ENCODE results near the gene ARHGEF26.

ARHGEF26 gene

GRCh38 chr3:154193000-154193615, 71.9 kb downstream of the ARHGEF26 start:
- no peaks in the 10 kb centered on the region for H3K4me1 ChIP-seq (ENCODE audit: control insufficient read depth in 1 of 2, insufficient read depth in 2 of 2, low read length in 2 of 2)
- no peaks in the 10 kb centered on the region for H3K9me3 ChIP-seq (ENCODE audit: control insufficient read depth in 1 of 2, low read length in 2 of 2)
- H3K4me3 ChIP-seq (ENCODE audit: low read depth in 1 of 2, low read length in 2 of 2), result no peak overlapping the region
- no peaks in the 10 kb centered on the region for H3K27me3 ChIP-seq (ENCODE audit: control insufficient read depth in 1 of 2, insufficient read depth in 2 of 2, low read length in 2 of 2)
- no peak overlapping the region for H3K27ac ChIP-seq (ENCODE audit: low read depth, low read length)
- peaks cover 15 to 19% of the 10 kb centered on the region in 2 donors for H3K36me3 ChIP-seq (ENCODE audit: control insufficient read depth in 1 of 2, insufficient read depth in 2 of 2, low read length in 2 of 2)
- H3K9ac ChIP-seq (ENCODE audit: low read depth in 1 of 2, low read length in 2 of 2), result no peak overlapping the region

- no peak overlapping the region for H3K9ac ChIP-seq (ENCODE audit: low read depth in 1 of 2, low read length in 2 of 2)
- peaks cover 11 to 15% of the 10 kb centered on the region in 2 donors for H3K36me3 ChIP-seq (ENCODE audit: control insufficient read depth in 1 of 2, insufficient read depth in 2 of 2, low read length in 2 of 2)
- no peak overlapping the region for H3K27ac ChIP-seq (ENCODE audit: low read depth, low read length)
These were observed 73.7 kb downstream of the ARHGEF26 start for GRCh38 chr3:154194877-154195276.

GRCh38 chr3:154195620-154196356, 74.6 kb downstream of the ARHGEF26 start:
- Histone ChIP-seq H3K4me1 (ENCODE audit: control insufficient read depth in 1 of 2, insufficient read depth in 2 of 2, low read length in 2 of 2) (no peaks in the 10 kb centered on the region), H3K9ac (ENCODE audit: low read depth in 1 of 2, low read length in 2 of 2) (no peak overlapping the region), H3K27ac (ENCODE audit: low read depth, low read length) (no peak overlapping the region)

More at GRCh38 chr3:154194877-154195276, 73.7 kb downstream of the ARHGEF26 start:
- no peaks in the 10 kb centered on the region for H3K27me3 ChIP-seq (ENCODE audit: control insufficient read depth in 1 of 2, insufficient read depth in 2 of 2, low read length in 2 of 2)
- no peak overlapping the region for H3K4me3 ChIP-seq (ENCODE audit: low read depth in 1 of 2, low read length in 2 of 2)
- H3K4me1 ChIP-seq (ENCODE audit: control insufficient read depth in 1 of 2, insufficient read depth in 2 of 2, low read length in 2 of 2), result no peaks in the 10 kb centered on the region
- no peaks in the 10 kb centered on the region for H3K9me3 ChIP-seq (ENCODE audit: control insufficient read depth in 1 of 2, low read length in 2 of 2)

DNA sequence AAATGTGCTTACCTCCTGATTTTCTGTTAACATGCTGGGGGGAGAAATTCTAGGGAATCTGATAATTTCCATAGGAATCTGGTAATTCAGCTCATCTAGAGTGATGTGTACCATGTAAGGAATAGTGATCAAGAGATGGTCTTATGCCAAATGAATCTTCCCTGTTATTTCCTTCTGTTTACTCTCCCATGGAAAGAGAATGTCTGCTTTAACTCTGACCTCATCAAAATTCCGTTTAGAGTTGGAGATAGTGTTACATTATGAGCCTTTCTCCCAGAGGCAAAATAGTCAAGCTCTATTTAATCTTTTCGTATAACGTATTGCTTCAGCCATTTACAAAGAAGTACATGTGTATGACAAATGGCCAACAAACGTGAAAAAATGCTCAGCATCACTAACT, 76.6 kb downstream of the ARHGEF26 start:
- H3K27me3 ChIP-seq (ENCODE audit: control insufficient read depth in 1 of 2, insufficient read depth in 2 of 2, low read length in 2 of 2), result no peaks in the 10 kb centered on the region
- H3K9ac ChIP-seq (ENCODE audit: low read depth in 1 of 2, low read length in 2 of 2), result no peak overlapping the region
- H3K4me3 ChIP-seq (ENCODE audit: low read depth in 1 of 2, low read length in 2 of 2), result no peak overlapping the region
- peaks cover 9 to 15% of the 10 kb centered on the region in 2 donors for H3K36me3 ChIP-seq (ENCODE audit: control insufficient read depth in 1 of 2, insufficient read depth in 2 of 2, low read length in 2 of 2)
- H3K27ac ChIP-seq (ENCODE audit: low read depth, low read length), result no peak overlapping the region
- H3K9me3 ChIP-seq (ENCODE audit: control insufficient read depth in 1 of 2, low read length in 2 of 2), result no peaks in the 10 kb centered on the region
- no peaks in the 10 kb centered on the region for H3K4me1 ChIP-seq (ENCODE audit: control insufficient read depth in 1 of 2, insufficient read depth in 2 of 2, low read length in 2 of 2)

More at GRCh38 chr3:154195620-154196356, 74.6 kb downstream of the ARHGEF26 start:
- no peaks in the 10 kb centered on the region for H3K27me3 ChIP-seq (ENCODE audit: control insufficient read depth in 1 of 2, insufficient read depth in 2 of 2, low read length in 2 of 2)
- no peak overlapping the region for H3K4me3 ChIP-seq (ENCODE audit: low read depth in 1 of 2, low read length in 2 of 2)
- H3K36me3 ChIP-seq (ENCODE audit: control insufficient read depth in 1 of 2, insufficient read depth in 2 of 2, low read length in 2 of 2), result peaks cover 11 to 15% of the 10 kb centered on the region in 2 donors
- no peaks in the 10 kb centered on the region for H3K9me3 ChIP-seq (ENCODE audit: control insufficient read depth in 1 of 2, low read length in 2 of 2)

DNA sequence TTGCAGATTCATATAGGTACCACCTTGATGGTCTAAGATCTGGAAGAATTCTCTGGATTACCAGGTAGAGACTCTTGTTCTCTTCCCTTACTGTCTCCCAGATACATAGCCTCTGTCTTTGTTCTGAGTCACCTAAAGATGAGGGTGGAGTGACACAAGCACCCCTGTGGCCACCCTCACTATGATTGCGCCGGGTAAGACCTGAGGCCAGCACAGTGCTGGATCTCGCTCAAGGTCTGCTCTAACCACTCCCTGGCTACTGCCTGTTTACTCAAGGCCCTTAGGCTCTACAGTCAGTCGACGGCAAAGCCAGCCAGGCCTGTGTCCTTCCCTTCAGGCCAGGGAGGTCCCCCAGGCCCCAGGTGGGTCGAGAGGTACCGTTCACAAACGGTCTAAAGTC, 88.3 kb downstream of the ARHGEF26 start:
- Histone ChIP-seq H3K4me3 (ENCODE audit: low read depth in 1 of 2, low read length in 2 of 2) (no peak overlapping the region), H3K27me3 (ENCODE audit: control insufficient read depth in 1 of 2, insufficient read depth in 2 of 2, low read length in 2 of 2) (no peaks in the 10 kb centered on the region), H3K9me3 (ENCODE audit: control insufficient read depth in 1 of 2, low read length in 2 of 2) (no peaks in the 10 kb centered on the region), H3K36me3 (ENCODE audit: control insufficient read depth in 1 of 2, insufficient read depth in 2 of 2, low read length in 2 of 2) (peaks cover 5 to 6% of the 10 kb centered on the region in 2 donors), H3K9ac (ENCODE audit: low read depth in 1 of 2, low read length in 2 of 2) (no peak overlapping the region), H3K27ac (ENCODE audit: low read depth, low read length) (no peak overlapping the region), H3K4me1 (ENCODE audit: control insufficient read depth in 1 of 2, insufficient read depth in 2 of 2, low read length in 2 of 2) (no peaks in the 10 kb centered on the region)

DNA sequence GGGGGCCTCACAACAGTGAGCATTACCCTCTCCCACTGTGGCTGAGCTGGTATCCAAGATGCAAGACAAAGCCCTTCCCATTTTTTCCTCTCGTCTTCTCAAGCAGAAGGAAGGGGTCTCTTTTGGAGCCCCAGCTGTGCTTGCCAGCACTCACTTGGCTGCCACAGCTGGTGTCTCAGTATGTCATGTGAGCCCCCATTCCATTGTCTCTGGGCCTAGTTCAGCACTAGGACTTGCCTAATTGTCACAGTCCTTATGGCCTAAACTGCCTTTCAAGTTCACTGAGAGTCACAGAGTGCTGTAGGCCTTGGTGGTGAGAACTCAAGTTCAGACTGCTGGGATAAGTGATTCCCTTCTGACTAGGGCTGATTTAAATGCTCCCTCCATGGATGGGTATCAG, 89.8 kb downstream of the ARHGEF26 start:
- H3K4me3 ChIP-seq (ENCODE audit: low read depth in 1 of 2, low read length in 2 of 2), result no peak overlapping the region

GRCh38 chr3:154214306-154214705, 93.1 kb downstream of the ARHGEF26 start:
- no peak overlapping the region for H3K4me3 ChIP-seq (ENCODE audit: low read depth in 1 of 2, low read length in 2 of 2)
- H3K9me3 ChIP-seq (ENCODE audit: control insufficient read depth in 1 of 2, low read length in 2 of 2), result no peaks in the 10 kb centered on the region
- H3K27ac ChIP-seq (ENCODE audit: low read depth, low read length), result no peak overlapping the region
- no peak overlapping the region for H3K9ac ChIP-seq (ENCODE audit: low read depth in 1 of 2, low read length in 2 of 2)
- no peaks in the 10 kb centered on the region for H3K27me3 ChIP-seq (ENCODE audit: control insufficient read depth in 1 of 2, insufficient read depth in 2 of 2, low read length in 2 of 2)
- H3K4me1 ChIP-seq (ENCODE audit: control insufficient read depth in 1 of 2, insufficient read depth in 2 of 2, low read length in 2 of 2), result no peaks in the 10 kb centered on the region
- H3K36me3 ChIP-seq (ENCODE audit: control insufficient read depth in 1 of 2, insufficient read depth in 2 of 2, low read length in 2 of 2), result peaks cover 6 to 13% of the 10 kb centered on the region in 2 donors

More for the DNA sequence above, 89.8 kb downstream of the ARHGEF26 start:
- H3K9ac ChIP-seq (ENCODE audit: low read depth in 1 of 2, low read length in 2 of 2), result no peak overlapping the region
- no peaks in the 10 kb centered on the region for H3K9me3 ChIP-seq (ENCODE audit: control insufficient read depth in 1 of 2, low read length in 2 of 2)
- no peaks in the 10 kb centered on the region for H3K27me3 ChIP-seq (ENCODE audit: control insufficient read depth in 1 of 2, insufficient read depth in 2 of 2, low read length in 2 of 2)
- no peak overlapping the region for H3K27ac ChIP-seq (ENCODE audit: low read depth, low read length)
- H3K4me1 ChIP-seq (ENCODE audit: control insufficient read depth in 1 of 2, insufficient read depth in 2 of 2, low read length in 2 of 2), result no peaks in the 10 kb centered on the region
- H3K36me3 ChIP-seq (ENCODE audit: control insufficient read depth in 1 of 2, insufficient read depth in 2 of 2, low read length in 2 of 2), result peaks cover 5 to 6% of the 10 kb centered on the region in 2 donors

- H3K4me3 ChIP-seq (ENCODE audit: low read depth in 1 of 2, low read length in 2 of 2), result no peak overlapping the region
- no peak overlapping the region for H3K27ac ChIP-seq (ENCODE audit: low read depth, low read length)
- peaks cover 3 to 9% of the 10 kb centered on the region in 2 donors for H3K36me3 ChIP-seq (ENCODE audit: control insufficient read depth in 1 of 2, insufficient read depth in 2 of 2, low read length in 2 of 2)
- no peaks in the 10 kb centered on the region for H3K9me3 ChIP-seq (ENCODE audit: control insufficient read depth in 1 of 2, low read length in 2 of 2)
- H3K27me3 ChIP-seq (ENCODE audit: control insufficient read depth in 1 of 2, insufficient read depth in 2 of 2, low read length in 2 of 2), result no peaks in the 10 kb centered on the region
- no peak overlapping the region for H3K9ac ChIP-seq (ENCODE audit: low read depth in 1 of 2, low read length in 2 of 2)
- peaks cover 0 to 3% of the 10 kb centered on the region in 2 donors for H3K4me1 ChIP-seq (ENCODE audit: control insufficient read depth in 1 of 2, insufficient read depth in 2 of 2, low read length in 2 of 2)
These were observed 96.5 kb downstream of the ARHGEF26 start for GRCh38 chr3:154217671-154218070.

DNA sequence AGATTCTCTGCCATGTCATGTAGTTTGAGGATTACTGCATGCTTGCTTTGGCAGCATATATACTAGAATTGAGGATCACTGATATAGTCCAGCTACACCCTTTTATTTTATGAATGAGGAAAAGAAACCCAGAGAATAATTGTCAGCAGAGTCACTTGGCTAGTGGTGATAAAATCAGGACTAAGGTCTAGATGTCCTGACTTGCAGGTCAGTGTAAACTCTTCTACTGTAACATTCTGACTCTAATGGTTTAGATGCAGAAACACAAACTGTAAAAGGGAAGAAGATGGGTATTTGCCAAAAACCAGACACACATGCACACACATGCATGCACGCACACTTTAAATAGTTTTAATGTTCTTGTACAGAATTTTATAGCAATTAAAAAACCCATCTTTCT, 97.5 kb downstream of the ARHGEF26 start:
- no peaks in the 10 kb centered on the region for H3K27me3 ChIP-seq (ENCODE audit: control insufficient read depth in 1 of 2, insufficient read depth in 2 of 2, low read length in 2 of 2)
- peaks cover 1 to 9% of the 10 kb centered on the region in 2 donors for H3K36me3 ChIP-seq (ENCODE audit: control insufficient read depth in 1 of 2, insufficient read depth in 2 of 2, low read length in 2 of 2)
- no peak overlapping the region for H3K27ac ChIP-seq (ENCODE audit: low read depth, low read length)

GRCh38 chr3:154220462-154220861, 99.3 kb downstream of the ARHGEF26 start:
- no peak overlapping the region for H3K27ac ChIP-seq (ENCODE audit: low read depth, low read length)
- peaks cover 0 to 11% of the 10 kb centered on the region in 2 donors for H3K4me1 ChIP-seq (ENCODE audit: control insufficient read depth in 1 of 2, insufficient read depth in 2 of 2, low read length in 2 of 2)
- no peak overlapping the region for H3K4me3 ChIP-seq (ENCODE audit: low read depth in 1 of 2, low read length in 2 of 2)
- H3K9ac ChIP-seq (ENCODE audit: low read depth in 1 of 2, low read length in 2 of 2), result no peak overlapping the region
- H3K9me3 ChIP-seq (ENCODE audit: control insufficient read depth in 1 of 2, low read length in 2 of 2), result no peaks in the 10 kb centered on the region
- H3K36me3 ChIP-seq (ENCODE audit: control insufficient read depth in 1 of 2, insufficient read depth in 2 of 2, low read length in 2 of 2), result peaks cover 0 to 9% of the 10 kb centered on the region in 2 donors
- H3K27me3 ChIP-seq (ENCODE audit: control insufficient read depth in 1 of 2, insufficient read depth in 2 of 2, low read length in 2 of 2), result no peaks in the 10 kb centered on the region

More for the DNA sequence above, 97.5 kb downstream of the ARHGEF26 start:
- no peak overlapping the region for H3K4me3 ChIP-seq (ENCODE audit: low read depth in 1 of 2, low read length in 2 of 2)
- peaks cover 0 to 3% of the 10 kb centered on the region in 2 donors for H3K4me1 ChIP-seq (ENCODE audit: control insufficient read depth in 1 of 2, insufficient read depth in 2 of 2, low read length in 2 of 2)
- no peaks in the 10 kb centered on the region for H3K9me3 ChIP-seq (ENCODE audit: control insufficient read depth in 1 of 2, low read length in 2 of 2)
- H3K9ac ChIP-seq (ENCODE audit: low read depth in 1 of 2, low read length in 2 of 2), result no peak overlapping the region
